HG03457 (cell line): ENCODE data around the gene SLC35G4.
"Not testable (repeated sequence)": the region's sequence is repeated elsewhere in the genome, so short reads cannot be mapped to it uniquely, and the experiment has no call there.

ENCODE experiments used
- ATAC-seq: cut with Tn5 transposase; IDR thresholded peaks from one replicate; pipeline ENCODE4 v1.9.1; 2021; ENCODE audit warnings: moderate number of reproducible peaks; ENCODE audit not compliant: unreplicated experiment

Gene SLC35G4

GRCh38 chr18:11609488-11609887 is at the start of gene SLC35G4:
Gene SLC35G4, plus strand, starts transcription at chr18:11609596. Its CDS starts 0 bp downstream, at chr18:11609596.
- ATAC-seq: not testable (repeated sequence)

DNA sequence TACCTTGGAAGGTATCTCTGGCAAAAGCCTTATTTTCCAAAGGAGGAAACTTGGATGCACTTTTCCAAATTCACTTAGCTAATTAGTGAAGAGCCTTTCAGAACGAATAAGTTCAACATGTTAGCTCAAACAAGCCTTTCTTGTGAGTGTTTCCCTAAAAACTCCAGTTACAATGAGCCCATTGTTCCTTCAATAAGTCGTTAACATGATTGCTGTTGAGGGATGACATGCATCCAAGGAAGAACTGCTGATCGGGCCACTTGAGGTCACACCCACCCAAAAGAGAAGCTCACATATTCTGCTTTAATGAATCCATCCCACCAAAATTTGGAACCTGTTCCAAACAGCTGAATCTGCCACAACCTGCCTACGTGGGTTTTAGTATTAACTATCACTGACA is 48.1 kb upstream of the SLC35G4 start:
- no peak for ATAC-seq

DNA sequence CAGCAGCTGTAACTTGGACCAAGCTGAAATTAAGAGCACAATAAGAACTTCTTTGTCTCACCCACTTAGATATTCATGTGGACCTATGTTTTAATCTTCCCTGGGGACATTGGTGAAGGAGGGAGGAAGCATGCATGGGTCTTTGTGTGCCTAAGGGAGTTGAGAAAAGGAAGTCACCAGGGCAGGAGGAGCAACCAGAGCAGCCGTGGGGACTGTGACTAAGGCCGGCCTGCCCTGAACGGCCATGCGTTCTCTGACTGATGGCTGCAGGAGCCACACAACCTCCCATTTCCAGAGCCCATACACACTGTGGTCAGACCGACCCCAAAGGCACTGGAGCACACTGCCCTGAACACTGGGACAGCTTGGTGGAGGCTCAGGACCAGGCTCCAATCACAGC is 43.7 kb upstream of the SLC35G4 start:
- no peak for ATAC-seq

DNA sequence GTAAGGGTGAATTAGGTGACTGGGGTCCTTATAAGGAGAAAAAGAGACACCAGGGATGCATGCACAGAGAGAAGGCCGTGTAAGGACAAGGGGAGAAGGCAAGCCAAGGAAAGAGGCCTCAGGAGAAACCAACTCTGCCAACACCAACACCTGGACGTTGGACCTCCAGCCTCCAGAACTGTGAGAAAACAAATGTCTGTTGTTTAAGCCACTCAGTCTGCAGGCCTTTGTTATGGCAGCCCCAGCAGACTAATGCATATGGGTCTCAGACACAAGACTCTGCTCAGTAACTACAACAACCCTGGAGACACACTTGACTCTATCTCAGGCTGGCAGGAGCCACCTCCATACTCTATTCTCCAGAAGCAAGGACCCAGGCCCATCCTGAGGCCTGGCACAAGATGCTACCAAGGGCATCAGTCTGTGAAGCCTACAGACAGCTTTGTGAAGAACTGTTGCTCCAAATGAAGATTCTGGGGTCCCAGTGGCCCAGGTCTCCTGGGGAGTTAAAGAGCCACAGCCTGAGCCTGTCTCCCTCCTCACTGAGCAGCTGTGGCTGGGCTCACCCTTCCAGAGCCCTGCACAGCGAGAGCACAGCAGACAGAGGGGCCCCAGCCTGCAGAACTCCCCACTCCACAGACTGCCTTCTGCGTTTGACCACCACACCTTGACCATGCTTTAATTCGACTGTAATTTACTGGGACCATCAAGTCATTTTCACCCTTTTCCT is 43.0 kb upstream of the SLC35G4 start:
- no peak for ATAC-seq

DNA sequence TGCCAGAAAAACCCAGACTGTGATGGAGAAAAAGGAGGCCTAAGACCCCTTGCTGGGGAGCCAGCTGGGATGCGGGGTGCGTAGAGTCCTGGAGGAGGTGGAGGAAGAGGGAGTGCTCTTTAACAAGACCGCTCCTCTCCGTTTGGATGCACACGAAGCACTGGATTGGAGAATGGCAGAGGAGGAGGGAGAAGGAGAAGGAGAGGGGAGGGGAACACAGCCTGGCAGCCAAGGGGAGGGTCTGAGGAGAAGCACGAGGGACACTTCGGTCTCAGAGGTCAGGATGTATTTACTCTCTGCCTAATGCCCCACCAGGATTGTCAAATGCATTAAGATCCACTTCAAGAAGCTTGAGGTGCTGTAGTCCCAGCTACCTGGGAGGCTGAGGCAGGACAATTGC is 42.0 kb upstream of the SLC35G4 start:
- ATAC-seq: no peak

- ATAC-seq: no peak
Measured at GRCh38 chr18:11570073-11570588, 39.3 kb upstream of the SLC35G4 start.

DNA sequence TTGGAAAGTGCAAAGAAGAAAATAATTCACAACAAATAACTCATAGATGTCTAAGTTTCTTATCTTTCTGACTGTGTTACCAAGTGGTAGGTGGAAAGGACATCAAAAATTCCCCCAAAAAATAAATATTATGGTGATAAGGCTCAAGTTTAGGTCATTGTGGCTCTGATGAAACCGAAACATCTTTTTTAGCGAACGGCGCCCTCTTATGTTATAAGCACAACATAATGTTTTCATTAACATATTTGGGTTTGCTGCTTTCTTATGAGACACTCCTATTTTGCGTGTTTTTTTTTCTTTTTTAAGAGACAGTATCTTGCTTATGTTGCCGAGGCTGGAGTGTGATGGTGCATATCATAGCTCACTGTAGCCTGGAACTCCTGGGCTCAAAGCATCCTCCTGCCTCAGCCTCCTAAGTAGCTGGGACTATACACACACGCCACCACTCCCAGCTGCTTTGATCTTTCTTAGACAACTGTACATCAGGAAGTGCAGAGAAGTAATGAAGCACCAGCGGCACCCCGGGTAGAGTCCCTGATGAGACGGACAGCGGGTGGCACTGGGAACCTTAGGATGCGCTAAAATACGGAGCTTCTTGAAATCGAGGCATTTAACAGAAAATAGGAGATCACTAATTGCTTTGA is 38.5 kb upstream of the SLC35G4 start:
- no peak for ATAC-seq

GRCh38 chr18:11572201-11572600 is 37.2 kb upstream of the SLC35G4 start:
- no peak for ATAC-seq

DNA sequence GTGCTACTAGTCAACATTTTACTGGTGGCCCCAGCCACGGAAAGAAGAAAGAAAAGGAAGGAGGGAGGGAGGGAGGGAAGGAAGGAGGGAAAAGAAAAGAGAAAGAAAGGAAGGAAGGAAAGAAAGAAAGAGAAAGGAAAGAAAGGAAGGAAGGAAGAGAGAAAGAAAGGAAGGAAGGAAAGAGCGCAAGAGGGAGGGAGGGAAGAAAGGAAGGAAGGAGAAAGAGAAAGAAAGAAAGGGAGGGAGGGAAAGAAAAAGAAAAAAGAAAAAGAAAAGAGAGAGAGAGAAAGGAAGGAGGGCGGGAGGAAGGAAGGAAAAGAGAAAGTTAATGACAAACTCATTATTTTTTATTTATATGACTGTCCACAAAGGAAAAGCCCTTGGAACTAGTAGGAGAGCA is 34.9 kb upstream of the SLC35G4 start:
- no peak for ATAC-seq

DNA sequence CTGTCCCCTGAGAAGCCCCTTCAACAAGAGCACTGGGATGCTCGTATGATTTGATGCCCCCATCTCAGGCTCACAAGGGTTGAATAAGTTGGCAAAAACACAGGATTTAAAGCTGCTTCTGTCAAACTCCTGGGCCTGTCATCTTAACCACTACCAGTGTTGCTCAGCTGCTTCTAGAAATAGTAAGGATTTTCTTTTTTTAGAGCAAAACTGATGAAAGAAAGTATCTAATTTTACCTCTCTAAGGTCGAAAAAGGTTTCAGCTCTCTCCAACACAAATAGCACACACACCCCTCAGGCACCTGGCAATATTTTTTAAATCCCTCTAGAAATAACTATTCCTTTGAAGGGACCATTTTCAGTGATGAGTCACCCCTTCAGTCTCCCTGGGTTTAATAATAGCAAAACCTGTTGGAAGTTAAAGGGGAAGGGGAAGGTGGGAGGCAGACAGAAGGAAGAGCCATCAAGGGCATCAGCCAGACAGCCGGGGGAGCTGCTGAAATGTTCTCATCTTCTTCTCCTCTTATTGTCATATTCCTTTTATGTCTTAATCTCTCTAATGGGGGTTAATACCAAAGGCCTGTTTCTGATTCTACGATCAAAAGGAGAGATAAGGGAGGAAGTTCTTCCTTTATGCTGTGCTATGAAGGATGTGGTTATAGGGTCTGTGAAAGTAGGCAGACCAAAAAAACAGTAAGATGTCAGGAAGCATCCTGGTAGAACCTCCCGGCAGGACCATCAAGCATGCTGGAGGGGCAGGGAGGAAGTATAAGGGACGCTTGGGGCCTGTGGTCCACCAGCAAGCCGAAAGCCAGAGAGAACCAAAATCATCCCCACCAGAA is 31.9 kb upstream of the SLC35G4 start:
- no peak for ATAC-seq

DNA sequence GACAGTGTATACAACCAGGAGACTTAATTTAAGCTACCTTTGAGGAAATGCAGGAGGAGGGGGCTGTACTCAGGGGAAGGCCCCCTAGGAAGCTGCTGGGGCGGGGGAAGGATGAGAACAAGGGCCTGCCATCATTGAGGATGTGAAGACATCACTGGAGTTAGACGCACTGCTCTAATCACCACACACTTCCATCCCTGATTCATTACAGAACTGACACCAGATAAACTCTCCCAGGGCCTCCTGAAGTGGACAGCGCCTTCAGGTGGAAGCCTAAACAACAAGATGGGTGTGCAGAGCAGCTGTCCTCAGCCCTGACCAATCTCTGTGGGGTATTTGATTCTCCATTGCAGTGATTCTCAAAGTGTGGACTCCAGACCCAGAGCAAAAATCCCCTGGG is 30.6 kb upstream of the SLC35G4 start:
- ATAC-seq: no peak

GRCh38 chr18:11579916-11580315 is 29.5 kb upstream of the SLC35G4 start:
- no peak for ATAC-seq

DNA sequence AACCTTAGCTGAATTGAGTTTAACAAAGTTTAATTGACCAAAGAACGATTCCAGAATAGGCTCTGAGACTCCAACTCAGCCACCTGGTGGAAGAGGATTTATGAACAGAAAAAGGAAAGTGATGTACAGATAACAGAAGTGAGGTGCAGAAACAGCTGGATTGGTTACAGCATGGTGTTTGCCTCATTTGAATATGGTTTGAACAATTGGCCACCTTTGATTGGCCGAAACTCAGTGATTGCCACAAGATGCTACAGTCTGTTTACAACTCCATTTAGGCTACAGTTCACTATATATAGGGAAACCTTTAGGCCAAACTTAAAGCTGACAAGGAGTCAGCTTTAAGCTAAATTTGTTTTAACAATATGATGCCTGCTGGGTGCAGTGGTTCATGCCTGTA is 28.1 kb upstream of the SLC35G4 start:
- no peak for ATAC-seq

- ATAC-seq: no peak
Measured at GRCh38 chr18:11585596-11585995, 23.8 kb upstream of the SLC35G4 start.

DNA sequence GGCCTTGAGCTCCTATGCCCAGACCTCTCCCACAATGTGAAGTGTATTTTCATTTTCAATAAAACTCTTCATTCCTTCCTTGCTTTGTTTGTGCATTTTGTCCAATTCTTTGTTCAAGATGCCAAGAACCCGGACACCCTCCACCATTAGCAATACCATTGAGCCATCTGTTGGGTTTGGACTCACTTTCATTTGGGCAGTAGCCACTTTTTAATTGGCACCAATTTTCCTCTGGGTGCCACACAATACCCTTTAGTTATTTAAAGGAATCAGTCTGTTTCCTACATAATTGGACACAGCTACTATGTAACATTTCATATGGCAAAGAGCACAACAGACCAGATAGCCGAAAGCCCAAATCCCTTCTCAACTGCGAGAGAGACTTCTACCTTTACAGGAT is 22.5 kb upstream of the SLC35G4 start:
- no peak for ATAC-seq

GRCh38 chr18:11587432-11587831 is 22.0 kb upstream of the SLC35G4 start:
- ATAC-seq: no peak

GRCh38 chr18:11587846-11588245 is 21.6 kb upstream of the SLC35G4 start:
- ATAC-seq: no peak

- no peak for ATAC-seq
Measured at GRCh38 chr18:11591957-11592356, 17.4 kb upstream of the SLC35G4 start.

DNA sequence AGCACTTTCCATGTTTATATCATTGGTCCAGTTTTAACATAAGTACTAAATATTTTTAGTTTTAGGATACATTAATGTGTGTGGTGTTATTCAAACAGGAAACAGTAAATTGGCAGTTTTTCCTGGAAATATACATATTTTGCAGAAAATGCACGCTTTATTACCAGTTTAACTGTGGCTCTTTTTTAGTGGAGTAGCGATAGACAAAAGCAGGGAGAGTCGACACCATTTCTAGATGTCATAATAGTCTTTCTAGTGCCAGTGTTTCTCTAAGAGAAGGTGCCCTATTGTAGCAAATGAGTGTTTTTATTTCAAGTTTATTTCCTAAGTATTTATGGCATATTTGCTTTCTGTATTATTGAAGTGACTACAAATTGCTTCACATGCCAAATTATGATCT is 9.1 kb upstream of the SLC35G4 start:
- no peak for ATAC-seq

GRCh38 chr18:11607906-11608305 is 1.5 kb upstream of the SLC35G4 start:
- ATAC-seq: no peak

GRCh38 chr18:11608618-11609017 is 778 bp upstream of the SLC35G4 start:
- not testable (repeated sequence) for ATAC-seq

DNA sequence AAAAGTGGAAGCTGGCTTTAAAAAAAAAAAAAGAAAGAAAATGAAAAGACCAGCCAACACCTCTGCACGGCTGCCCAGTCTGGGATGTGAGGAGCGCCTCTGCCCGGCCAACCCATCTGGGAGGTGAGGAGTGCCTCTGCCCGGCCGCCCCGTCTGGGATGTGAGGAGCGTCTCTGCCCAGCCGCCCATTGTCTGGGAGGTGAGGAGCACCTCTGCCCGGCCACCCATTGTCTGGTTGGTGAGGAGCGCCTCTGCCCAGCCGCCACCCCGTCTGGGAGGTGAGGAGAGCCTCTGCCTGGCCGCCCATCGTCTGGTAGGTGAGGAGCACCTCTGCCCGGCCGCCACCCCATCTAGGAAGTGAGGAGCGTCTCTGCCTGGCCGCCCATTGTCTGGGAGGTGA is 3.7 kb downstream of the SLC35G4 start:
- ATAC-seq: not testable (repeated sequence)
